Measurements from ENCODE around the gene STX18.

GRCh38 chr4:4518747-4519146 lies 23.1 kb downstream of the STX18 start:
- TF ChIP-seq CTCF (IDR thresholded peaks at IDR 0.05): no peak
- no peak for TF ChIP-seq POLR2A (IDR thresholded peaks at IDR 0.05)
- TF ChIP-seq POLR2AphosphoS5 (IDR thresholded peaks at IDR 0.05): no peak

Measured in prostate gland (tissue), 2 donors.